IMR-90 (cell line): ENCODE measurements around the gene C20orf144. TPM values are rescaled to one million over a fixed set of nuclear protein-coding genes. Genes with fewer than 3 reads are reported as not detected.

Experiments
- ATAC-seq: fragments of 200-7000 bp; cut with Tn5 transposase; 2 replicates; pipeline ENCODE4 v1.9.1; 2020; ENCODE audit warnings: low read depth, mild to moderate bottlenecking, moderate library complexity
- BruUV-seq: library from RNA; stranded (reverse); fragments of 400-500 nt; replicated peaks from 2 replicates; lab custom pipeline; 2021; lab: Mats Ljungman, UMichigan
- CTCF ChIA-PET: fragments of 300-600 bp; formaldehyde crosslinking; extraction: SDS; loops from one replicate; lab custom pipeline; 2021; ENCODE audit warnings: antibody characterized with exemption; lab: Yijun Ruan, JAX
- POLR2A ChIA-PET: fragments of 300-600 bp; sonication (Branson Sonifier 250); formaldehyde crosslinking; loops from one replicate; lab custom pipeline; 2022; ENCODE audit warnings: antibody characterized with exemption; ENCODE audit not compliant: unreplicated experiment; lab: Charles Lee
- DNase-seq: peaks from one replicate; pipeline ENCODE4 v3.0.0; 2013
- H2AFZ ChIP-seq: replicated peaks from 2 replicates; pipeline ENCODE3; 2013; ENCODE audit warnings: low read length, mild to moderate bottlenecking; ENCODE audit not compliant: poor library complexity
- H2AK5ac ChIP-seq: 2 replicates; pipeline ENCODE4 v1.6.1; 2013; ENCODE audit warnings: low read depth, low read length, inconsistent platforms
- H2AK9ac ChIP-seq: replicated peaks from 2 replicates; pipeline ENCODE3; 2013; ENCODE audit warnings: mild to moderate bottlenecking, low read depth, low read length, moderate library complexity; ENCODE audit not compliant: poor library complexity
- H2BK120ac ChIP-seq: 2 replicates; pipeline ENCODE4 v1.6.1; 2013; ENCODE audit warnings: low read depth, low read length, inconsistent platforms
- H2BK15ac ChIP-seq: 3 replicates; pipeline ENCODE4 v1.6.1; 2013; ENCODE audit warnings: low read depth, low read length, inconsistent platforms
- H2BK20ac ChIP-seq: 2 replicates; pipeline ENCODE4 v1.6.1; 2013; ENCODE audit warnings: low read depth, mild to moderate bottlenecking, inconsistent platforms, low read length, moderate library complexity
- H2BK5ac ChIP-seq: 2 replicates; pipeline ENCODE4 v1.6.1; 2013; ENCODE audit warnings: mild to moderate bottlenecking, low read depth, low read length, inconsistent platforms; ENCODE audit not compliant: poor library complexity, severe bottlenecking
- H3K14ac ChIP-seq: replicated peaks from 2 replicates; pipeline ENCODE4 v1.6.1; 2013; ENCODE audit warnings: low read depth, low read length, inconsistent platforms
- H3K18ac ChIP-seq: 2 replicates; pipeline ENCODE4 v1.6.1; 2013; ENCODE audit warnings: low read depth, low read length, control low read depth
- H3K23ac ChIP-seq: 2 replicates; pipeline ENCODE4 v1.6.1; 2013; ENCODE audit warnings: low read depth, low read length, inconsistent platforms
- H3K27ac ChIP-seq: 2 replicates; pipeline ENCODE4 v1.5.1; 2013; ENCODE audit warnings: mild to moderate bottlenecking, control low read depth, low read length; ENCODE audit not compliant: insufficient read depth
- H3K27me3 ChIP-seq: 2 replicates; pipeline ENCODE4 v1.6.1; 2013; ENCODE audit warnings: low read length; ENCODE audit not compliant: control insufficient read depth, insufficient read depth
- H3K36me3 ChIP-seq: 2 replicates; pipeline ENCODE4 v1.6.1; 2013; ENCODE audit warnings: low read length, mixed read lengths; ENCODE audit not compliant: control insufficient read depth, insufficient read depth
- H3K4ac ChIP-seq: 2 replicates; pipeline ENCODE4 v1.6.1; 2013; ENCODE audit warnings: low read depth, low read length, inconsistent platforms
- H3K4me1 ChIP-seq: 2 replicates; pipeline ENCODE4 v1.6.1; 2013; ENCODE audit warnings: low read length, mixed read lengths; ENCODE audit not compliant: control insufficient read depth, insufficient read depth
- H3K4me2 ChIP-seq: 2 replicates; pipeline ENCODE4 v1.6.1; 2013; ENCODE audit warnings: low read depth, mild to moderate bottlenecking, control low read depth, low read length, moderate library complexity
- H3K4me3 ChIP-seq: 2 replicates; pipeline ENCODE4 v1.5.1; 2013; ENCODE audit warnings: low read depth, mild to moderate bottlenecking, control low read depth, low read length, moderate library complexity; ENCODE audit not compliant: insufficient read depth
- H3K56ac ChIP-seq: 2 replicates; pipeline ENCODE4 v1.6.1; 2013; ENCODE audit warnings: low read length, inconsistent platforms; ENCODE audit not compliant: insufficient read depth; ENCODE audit errors: extremely low read depth
- H3K79me1 ChIP-seq, 2 experiments: 2 replicates each; pipeline ENCODE4 v1.6.1; 2013; ENCODE audit warnings: low read length in 2 of 2, inconsistent platforms in 1 of 2, low read depth in 1 of 2
- H3K9ac ChIP-seq: 2 replicates; pipeline ENCODE4 v1.6.1; 2013; ENCODE audit warnings: low read depth, low read length, control low read depth
- H3K9me1 ChIP-seq: 2 replicates; pipeline ENCODE4 v1.6.1; 2013; ENCODE audit warnings: low read length, inconsistent platforms; ENCODE audit not compliant: insufficient read depth
- H3K9me3 ChIP-seq: 2 replicates; pipeline ENCODE4 v1.6.1; 2013; ENCODE audit warnings: low read length; ENCODE audit not compliant: control insufficient read depth, insufficient read depth
- H4K20me1 ChIP-seq: 2 replicates; pipeline ENCODE4 v1.6.1; 2013; ENCODE audit warnings: low read length, inconsistent platforms; ENCODE audit not compliant: insufficient read depth
- H4K5ac ChIP-seq: 2 replicates; pipeline ENCODE4 v1.6.1; 2013; ENCODE audit warnings: mild to moderate bottlenecking, low read depth, low read length, control low read depth
- H4K8ac ChIP-seq, 2 experiments: 2 replicates each; pipeline ENCODE4 v1.6.1; 2013; ENCODE audit warnings: low read depth in 2 of 2, low read length in 2 of 2, control low read depth in 1 of 2, inconsistent platforms in 1 of 2
- H4K91ac ChIP-seq: 2 replicates; pipeline ENCODE4 v1.6.1; 2013; ENCODE audit warnings: low read depth, low read length, inconsistent platforms; ENCODE audit not compliant: insufficient read depth
- BHLHE40 ChIP-seq: fragments of 150-350 bp; IDR thresholded peaks from 2 replicates; pipeline ENCODE4 v1.6.1; 2016; ENCODE audit warnings: mild to moderate bottlenecking, low read depth, low read length
- CEBPB ChIP-seq: IDR thresholded peaks from 2 replicates; pipeline ENCODE4 v1.6.1; 2012; ENCODE audit warnings: low read depth, low read length, improper control_type of control experiment
- CHD1 ChIP-seq: IDR thresholded peaks from 2 replicates; pipeline ENCODE4 v1.6.1; 2012; ENCODE audit warnings: low read depth, low read length, improper control_type of control experiment
- ELK1 ChIP-seq: fragments of 150-350 bp; IDR thresholded peaks from 2 replicates; pipeline ENCODE4 v1.6.1; 2016; ENCODE audit warnings: low read depth, mild to moderate bottlenecking, low read length, moderate library complexity, borderline replicate concordance
- FOS ChIP-seq: fragments of 150-350 bp; IDR thresholded peaks from 2 replicates; pipeline ENCODE4 v1.6.1; 2016; ENCODE audit warnings: low read depth, low read length
- MAFK ChIP-seq: IDR thresholded peaks from 2 replicates; pipeline ENCODE4 v1.6.1; 2012; ENCODE audit warnings: low read depth, low read length, improper control_type of control experiment
- MAZ ChIP-seq: IDR thresholded peaks from 2 replicates; pipeline ENCODE4 v1.6.1; 2012; ENCODE audit warnings: low read depth, mild to moderate bottlenecking, low read length, improper control_type of control experiment, moderate library complexity, borderline replicate concordance
- NFE2L2 ChIP-seq: fragments of 150-350 bp; IDR thresholded peaks from 2 replicates; pipeline ENCODE4 v1.6.1; 2016; ENCODE audit warnings: low read depth, mild to moderate bottlenecking, low read length
- RAD21 ChIP-seq: IDR thresholded peaks from 2 replicates; pipeline ENCODE4 v1.6.1; 2012; ENCODE audit warnings: low read length, improper control_type of control experiment
- SMC3 ChIP-seq: fragments of 150-350 bp; IDR thresholded peaks from 2 replicates; pipeline ENCODE4 v1.6.1; 2016; ENCODE audit warnings: low read depth, mild to moderate bottlenecking, antibody characterized with exemption, low read length, moderate library complexity
- WGBS, 2 experiments: methylation state at CpG; one replicate each; pipeline versions ENCODE4 v1.1.5 to v1.1.7; 2013; ENCODE audit warnings: missing lambda C conversion rate in 2 of 2; ENCODE audit not compliant: insufficient read length in 1 of 2; ENCODE audit errors: extremely low coverage in 2 of 2; 5-methylcytosine and 5-hydroxymethylcytosine counted together
- dilution Hi-C: fragments of 300-500 bp; cut with HindIII; formaldehyde crosslinking; loops from one replicate; pipeline ENCODE4 v1.14.3; 2018; ENCODE audit warnings: low sequenced_read_pairs; ENCODE audit not compliant: unreplicated experiment
- in situ Hi-C: fragments of 300-500 bp; cut with MboI; formaldehyde crosslinking; loops from 3 replicates; pipeline ENCODE4 v1.14.3; 2019; ENCODE audit warnings: low sequenced_read_pairs, inconsistent platforms, mixed read lengths
- intact Hi-C: fragments of 100-400 bp; cut with micrococcal nuclease; formaldehyde crosslinking; loops from 2 replicates; pipeline ENCODE4 v1.10.0; 2022
- polyA plus RNA-seq, 3 experiments: library from polyadenylated mRNA; depleted of rRNA; stranded (reverse); fragments of >200 nt; gene quantifications; 2 replicates each; pipeline ENCODE4 v1.2.3, GENCODE V29; 2012; ENCODE audit warnings: low replicate concordance in 1 of 3
- total RNA-seq: library from RNA; depleted of rRNA; stranded (reverse); fragments of >200 nt; gene quantifications from 2 replicates; pipeline ENCODE4 v1.2.3, GENCODE V29; 2012
- TF ChIP-seq, protein P1 (sequence below): fragments of 150-350 bp; IDR thresholded peaks from 2 replicates; pipeline ENCODE4 v1.6.1; 2017; ENCODE audit warnings: mild to moderate bottlenecking, antibody characterized with exemption, low read length, low read depth

Gene C20orf144
- total and polyA plus RNA-seq, 2 of the 4 experiments (the other 2 are of a cell fraction) = under 0.01 to 0.19 TPM

GRCh38 chr20:33669224-33669623, 7.1 kb downstream of the C20orf144 start (continued):
- TF ChIP-seq SMC3 = no peak
- TF ChIP-seq MAFK = no peak
- no peak for TF ChIP-seq FOS
- no peak for TF ChIP-seq CEBPB
- no peak for TF ChIP-seq RAD21

- ChIA-PET CTCF (interaction anchor here (0.6 kb wide), 2 partner anchors 51 to 296 kb away, joined by 4 to 5 read pairs; no protein-coding TSS in a partner anchor), POLR2A (no interaction called here)
- no peak overlapping the region for H2BK20ac ChIP-seq
- no peak overlapping the region for H2AK9ac ChIP-seq
- BruUV-seq = no TSS peak
- H2BK15ac ChIP-seq = no peak overlapping the region
- no peak overlapping the region for H4K8ac ChIP-seq
- in situ Hi-C loops = no loop called here
- dilution Hi-C loops = no loop called here
- H3K4me1 ChIP-seq = peaks cover 28% of the 10 kb centered on the region
- H3K9me3 ChIP-seq = no peaks in the 10 kb centered on the region
- no peak overlapping the region for H2BK5ac ChIP-seq
- DNase-seq (no peak), ATAC-seq (no peak)
- H3K4me2 ChIP-seq = no peak overlapping the region
- H4K5ac ChIP-seq = no peak overlapping the region
- no peak overlapping the region for H2AFZ ChIP-seq
- H4K20me1 ChIP-seq = peaks cover 22% of the 10 kb centered on the region; the same call in 1 of the 2 replicates
- H3K9me1 ChIP-seq = peaks cover 17% of the 10 kb centered on the region
- no peak for TF ChIP-seq CHD1
- no peak for TF ChIP-seq FOS
- no peak for TF ChIP-seq MAFK
- no peak for TF ChIP-seq NFE2L2
- TF ChIP-seq SMC3 = no peak
- no peak for TF ChIP-seq BHLHE40
- TF ChIP-seq, protein P1, sequence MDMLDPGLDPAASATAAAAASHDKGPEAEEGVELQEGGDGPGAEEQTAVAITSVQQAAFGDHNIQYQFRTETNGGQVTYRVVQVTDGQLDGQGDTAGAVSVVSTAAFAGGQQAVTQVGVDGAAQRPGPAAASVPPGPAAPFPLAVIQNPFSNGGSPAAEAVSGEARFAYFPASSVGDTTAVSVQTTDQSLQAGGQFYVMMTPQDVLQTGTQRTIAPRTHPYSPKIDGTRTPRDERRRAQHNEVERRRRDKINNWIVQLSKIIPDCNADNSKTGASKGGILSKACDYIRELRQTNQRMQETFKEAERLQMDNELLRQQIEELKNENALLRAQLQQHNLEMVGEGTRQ = no peak
- no peak for TF ChIP-seq ELK1
- TF ChIP-seq MAZ = no peak
- 87% methylated on average over 10 of the region's 13 CpGs; no CpG with 5 or more reads in 1 of the 2 experiments for WGBS, 2 experiments
- H2AK5ac ChIP-seq = no peak overlapping the region
- no peak overlapping the region for H3K56ac ChIP-seq
- H3K79me1 ChIP-seq = peaks cover 12 to 66% of the 10 kb centered on the region in 2 experiments; a peak in 3 of 4 replicates
- no peaks in the 10 kb centered on the region for H3K27me3 ChIP-seq
- H3K14ac ChIP-seq = no peak overlapping the region
- H3K4me3 ChIP-seq = no peak overlapping the region
- no peak overlapping the region for H2BK120ac ChIP-seq
- no peak overlapping the region for H3K9ac ChIP-seq
- intact Hi-C loops = loop anchor here (5.0 to 10.0 kb wide), 2 partner anchors 62 to 145 kb away; partner anchors contain the start of genes CHMP4B and ZNF341
- H3K23ac ChIP-seq = no peak overlapping the region
- no peak overlapping the region for H3K18ac ChIP-seq
- H3K36me3 ChIP-seq = peaks cover 13% of the 10 kb centered on the region
- no peak overlapping the region for H3K4ac ChIP-seq
- no peak overlapping the region for H4K91ac ChIP-seq
- H3K27ac ChIP-seq = no peak overlapping the region
These were observed 7.9 kb downstream of the C20orf144 start for GRCh38 chr20:33669873-33670640.
